ENCODE data around the gene DOCK4. TPM values are rescaled to one million over a fixed set of nuclear protein-coding genes. Genes with fewer than 3 reads are reported as not detected.

Gene DOCK4
- total RNA-seq, 3 donors from 2014 or later, result 31.7 to 43.3 (median 41.9) TPM

GRCh38 chr7:112147793-112148361, 58.3 kb downstream of the DOCK4 start:
- Histone ChIP-seq H3K4me1 (no peaks in the 10 kb centered on the region), H3K27me3 (no peaks in the 10 kb centered on the region), H3K27ac (no peak overlapping the region), H3K9me3 (no peaks in the 10 kb centered on the region), H3K4me3 (no peak overlapping the region), H3K36me3 (no peaks in the 10 kb centered on the region)
- TF ChIP-seq POLR2AphosphoS5 (IDR thresholded peaks at IDR 0.05), result no peak
- TF ChIP-seq POLR2A (IDR thresholded peaks at IDR 0.05), result no peak
- no peak for TF ChIP-seq CTCF (IDR thresholded peaks at IDR 0.05)
- intact Hi-C loops (cut with DNase I; ENCODE audit: low total_unique reads), result loop anchor here (1.0 kb wide), 1 partner anchor 14 kb away; no protein-coding TSS in a partner anchor
- no peak for DNase-seq (ENCODE audit: low spot score in 2 of 2)

- no peak overlapping the region for H3K4me3 ChIP-seq
- H3K4me1 ChIP-seq, result no peaks in the 10 kb centered on the region
- DNase-seq (ENCODE audit: low spot score in 2 of 2), result no peak
- no peak overlapping the region for H3K27ac ChIP-seq
- H3K36me3 ChIP-seq, result no peaks in the 10 kb centered on the region
- no peaks in the 10 kb centered on the region for H3K9me3 ChIP-seq
- no peak for TF ChIP-seq POLR2A (IDR thresholded peaks at IDR 0.05)
- no peak for TF ChIP-seq CTCF (IDR thresholded peaks at IDR 0.05)
- TF ChIP-seq POLR2AphosphoS5 (IDR thresholded peaks at IDR 0.05), result no peak
- intact Hi-C loops (cut with DNase I; ENCODE audit: low total_unique reads), result no loop called here
- no peaks in the 10 kb centered on the region for H3K27me3 ChIP-seq
Measured at GRCh38 chr7:112145206-112145605, 61.0 kb downstream of the DOCK4 start.

- Histone ChIP-seq H3K4me3 (no peak overlapping the region), H3K27me3 (no peaks in the 10 kb centered on the region), H3K9me3 (no peaks in the 10 kb centered on the region), H3K27ac (no peak overlapping the region), H3K4me1 (no peaks in the 10 kb centered on the region), H3K36me3 (no peaks in the 10 kb centered on the region)
- DNase-seq (ENCODE audit: low spot score in 2 of 2), result no peak
- intact Hi-C loops (cut with DNase I; ENCODE audit: low total_unique reads), result no loop called here
- TF ChIP-seq POLR2AphosphoS5 (IDR thresholded peaks at IDR 0.05) (no peak), CTCF (IDR thresholded peaks at IDR 0.05) (no peak), POLR2A (IDR thresholded peaks at IDR 0.05) (no peak)
Measured at GRCh38 chr7:112144284-112145059, 61.7 kb downstream of the DOCK4 start.

- H3K27ac ChIP-seq, result no peak overlapping the region
- no peaks in the 10 kb centered on the region for H3K4me1 ChIP-seq
- TF ChIP-seq CTCF (IDR thresholded peaks at IDR 0.05) (no peak), POLR2A (IDR thresholded peaks at IDR 0.05) (no peak), POLR2AphosphoS5 (IDR thresholded peaks at IDR 0.05) (no peak)
- H3K36me3 ChIP-seq, result no peaks in the 10 kb centered on the region
- H3K4me3 ChIP-seq, result no peak overlapping the region
- no peak for DNase-seq (ENCODE audit: low spot score in 2 of 2)
- no peaks in the 10 kb centered on the region for H3K9me3 ChIP-seq
- H3K27me3 ChIP-seq, result no peaks in the 10 kb centered on the region
- intact Hi-C loops (cut with DNase I; ENCODE audit: low total_unique reads), result no loop called here
Measured at GRCh38 chr7:112143582-112143981, 62.6 kb downstream of the DOCK4 start.

GRCh38 chr7:112143136-112143535, 63.1 kb downstream of the DOCK4 start:
- intact Hi-C loops (cut with DNase I; ENCODE audit: low total_unique reads), result no loop called here
- Histone ChIP-seq H3K4me1 (no peaks in the 10 kb centered on the region), H3K36me3 (no peaks in the 10 kb centered on the region), H3K9me3 (no peaks in the 10 kb centered on the region), H3K27ac (no peak overlapping the region), H3K4me3 (no peak overlapping the region), H3K27me3 (no peaks in the 10 kb centered on the region)
- TF ChIP-seq POLR2AphosphoS5 (IDR thresholded peaks at IDR 0.05), result no peak
- TF ChIP-seq POLR2A (IDR thresholded peaks at IDR 0.05), result no peak
- TF ChIP-seq CTCF (IDR thresholded peaks at IDR 0.05), result no peak
- DNase-seq (ENCODE audit: low spot score in 2 of 2), result no peak
